ENCODE data around the gene CTSK. TPM values are rescaled to one million over a fixed set of nuclear protein-coding genes. Genes with fewer than 3 reads are reported as not detected.
"Not testable (repeated sequence)": the region's sequence is repeated elsewhere in the genome, so short reads cannot be mapped to it uniquely, and the experiment has no call there.

CTSK gene
- 10 to 100 TPM in 5 of 6 donors, 1 to 10 TPM in 1; 9.6 to 35.4 (median 19.8) TPM for total RNA-seq

GRCh38 chr1:150808121-150808520 is at the start of gene CTSK:
Gene CTSK, minus strand, starts transcription at chr1:150808260. Its CDS starts 1,455 bp downstream, at chr1:150806805.
- no peaks in the 10 kb centered on the region for H3K27me3 ChIP-seq
- peak within 1 kb of the TSS in 2 of 4 donors; percentile 15 to 20 for H3K4me3 ChIP-seq

GRCh38 chr1:150852734-150853133 is 44.7 kb upstream of the CTSK start:
- peaks cover under 1 to 72% (median 30%) of the 10 kb centered on the region in 4 donors for H3K36me3 ChIP-seq
- H3K4me3 ChIP-seq, DNase-seq, H3K9me3 ChIP-seq, H3K27me3 ChIP-seq: not testable (repeated sequence)
- peak in 1 of 2 donors; percentile 45 for ATAC-seq (ENCODE audit: low FRiP score in 2 of 2)
- WGBS, 2 donors = 49 to 79% methylated on average over 3 of the region's 3 CpGs
- peak overlapping the region; percentile 41 to 74 (median 48) for H3K27ac ChIP-seq
- peaks cover 7 to 16% (median 14%) of the 10 kb centered on the region in 4 donors for H3K4me1 ChIP-seq

More at GRCh38 chr1:150808121-150808520, at the start of gene CTSK:
- no peak within 1 kb of the TSS for H3K27ac ChIP-seq
- WGBS, 2 donors = 63 to 75% methylated on average over 7 of the region's 7 CpGs
- H3K4me1 ChIP-seq = peaks cover 0 to 11% (median 6%) of the 10 kb centered on the region in 4 donors
- ATAC-seq (ENCODE audit: low FRiP score in 2 of 2) (peak in 1 of 2 donors; percentile 76), DNase-seq (no peak)
- H3K36me3 ChIP-seq = peaks cover 11 to 32% (median 20%) of the 10 kb centered on the region in 4 donors
- no peak for TF ChIP-seq EP300 (IDR thresholded peaks at IDR 0.05)
- TF ChIP-seq CTCF (IDR thresholded peaks at IDR 0.05) = no peak
- TF ChIP-seq POLR2AphosphoS5 (IDR thresholded peaks at IDR 0.05) = no peak
- no peak for TF ChIP-seq POLR2A (IDR thresholded peaks at IDR 0.05)
- no peaks in the 10 kb centered on the region for H3K9me3 ChIP-seq

- 100% methylated on average over 19 of the region's 49 CpGs; no CpG with 5 or more reads in 1 of the 2 donors for WGBS, 2 donors
- not testable (repeated sequence) for H3K27ac ChIP-seq; H3K27me3 ChIP-seq; H3K4me3 ChIP-seq; ATAC-seq (ENCODE audit: low FRiP score in 2 of 2); H3K9me3 ChIP-seq
- Histone ChIP-seq H3K4me1 (peaks cover 7 to 16% (median 14%) of the 10 kb centered on the region in 4 donors), H3K36me3 (peaks cover 2 to 61% (median 22%) of the 10 kb centered on the region in 4 donors)
- DNase-seq = peak in 1 of 2 donors; percentile 77
These were observed 42.8 kb upstream of the CTSK start for GRCh38 chr1:150850801-150851362.

- Histone ChIP-seq H3K4me3 (no peak overlapping the region), H3K36me3 (peaks cover 2 to 40% (median 24%) of the 10 kb centered on the region in 4 donors), H3K4me1 (peaks cover 0 to 13% (median 5%) of the 10 kb centered on the region in 4 donors), H3K9me3 (no peaks in the 10 kb centered on the region), H3K27me3 (no peaks in the 10 kb centered on the region), H3K27ac (no peak overlapping the region)
- 88 to 92% methylated on average over 4 of the region's 4 CpGs for WGBS, 2 donors
- no peak for DNase-seq
- ATAC-seq (ENCODE audit: low FRiP score in 2 of 2) = no peak
- no peak for TF ChIP-seq CTCF (IDR thresholded peaks at IDR 0.05)
- TF ChIP-seq POLR2A (IDR thresholded peaks at IDR 0.05) = no peak
- TF ChIP-seq EP300 (IDR thresholded peaks at IDR 0.05) = no peak
- TF ChIP-seq POLR2AphosphoS5 (IDR thresholded peaks at IDR 0.05) = no peak
These were observed 38.5 kb upstream of the CTSK start for GRCh38 chr1:150846473-150847146.

GRCh38 chr1:150843474-150843873 is 35.4 kb upstream of the CTSK start:
- WGBS, 2 donors = 71 to 87% methylated on average over 2 of the region's 2 CpGs

GRCh38 chr1:150842964-150843363 is 34.9 kb upstream of the CTSK start:
- WGBS, 2 donors = 82 to 90% methylated on average over 2 of the region's 2 CpGs
- Histone ChIP-seq H3K36me3 (peaks cover 2 to 41% (median 13%) of the 10 kb centered on the region in 4 donors), H3K4me1 (peaks cover 0 to 13% (median 5%) of the 10 kb centered on the region in 4 donors), H3K9me3 (no peaks in the 10 kb centered on the region), H3K27ac (no peak overlapping the region), H3K27me3 (no peaks in the 10 kb centered on the region), H3K4me3 (no peak overlapping the region)
- DNase-seq (no peak), ATAC-seq (ENCODE audit: low FRiP score in 2 of 2) (no peak)
- TF ChIP-seq POLR2A (IDR thresholded peaks at IDR 0.05) (no peak), EP300 (IDR thresholded peaks at IDR 0.05) (no peak), CTCF (IDR thresholded peaks at IDR 0.05) (no peak), POLR2AphosphoS5 (IDR thresholded peaks at IDR 0.05) (no peak)

More at GRCh38 chr1:150843474-150843873, 35.4 kb upstream of the CTSK start:
- Histone ChIP-seq H3K4me1 (peaks cover 0 to 13% (median 5%) of the 10 kb centered on the region in 4 donors), H3K4me3 (no peak overlapping the region), H3K36me3 (peaks cover 2 to 41% (median 14%) of the 10 kb centered on the region in 4 donors), H3K9me3 (no peaks in the 10 kb centered on the region), H3K27ac (peak overlapping the region in 1 of 4 donors; percentile 16), H3K27me3 (no peaks in the 10 kb centered on the region)
- ATAC-seq (ENCODE audit: low FRiP score in 2 of 2) (no peak), DNase-seq (no peak)
- no peak for TF ChIP-seq POLR2A (IDR thresholded peaks at IDR 0.05)

Measured in upper lobe of left lung (tissue), 6 donors.